Adipocyte (in vitro differentiated cells): Measurements from ENCODE around the gene THAP4.

Experiments used
- DNase-seq: peaks from one replicate; pipeline ENCODE4 v3.0.0-alpha.2; 2015; ENCODE audit warnings: low read depth
- H3K27me3 ChIP-seq: replicated peaks from 2 replicates; pipeline ENCODE4 v1.7.0; 2013; ENCODE audit warnings: mild to moderate bottlenecking, low read length, moderate library complexity; ENCODE audit not compliant: control insufficient read depth, insufficient read depth
- H3K36me3 ChIP-seq: 2 replicates; pipeline ENCODE4 v1.7.0; 2013; ENCODE audit warnings: low read length, mild to moderate bottlenecking, moderate library complexity; ENCODE audit not compliant: control insufficient read depth, insufficient read depth, severe bottlenecking
- H3K4me1 ChIP-seq: 2 replicates; pipeline ENCODE4 v1.7.0; 2013; ENCODE audit warnings: mild to moderate bottlenecking, low read length, moderate library complexity; ENCODE audit not compliant: control insufficient read depth, insufficient read depth
- H3K4me3 ChIP-seq: 2 replicates; pipeline ENCODE4 v1.7.0; 2013; ENCODE audit warnings: mild to moderate bottlenecking, low read length, moderate library complexity
- H3K9ac ChIP-seq: 2 replicates; pipeline ENCODE4 v1.7.0; 2013; ENCODE audit warnings: mild to moderate bottlenecking, low read length, moderate library complexity
- H3K9me3 ChIP-seq: 2 replicates; pipeline ENCODE4 v1.7.0; 2013; ENCODE audit warnings: mild to moderate bottlenecking, low read length, moderate library complexity; ENCODE audit not compliant: control insufficient read depth

THAP4 gene

DNA sequence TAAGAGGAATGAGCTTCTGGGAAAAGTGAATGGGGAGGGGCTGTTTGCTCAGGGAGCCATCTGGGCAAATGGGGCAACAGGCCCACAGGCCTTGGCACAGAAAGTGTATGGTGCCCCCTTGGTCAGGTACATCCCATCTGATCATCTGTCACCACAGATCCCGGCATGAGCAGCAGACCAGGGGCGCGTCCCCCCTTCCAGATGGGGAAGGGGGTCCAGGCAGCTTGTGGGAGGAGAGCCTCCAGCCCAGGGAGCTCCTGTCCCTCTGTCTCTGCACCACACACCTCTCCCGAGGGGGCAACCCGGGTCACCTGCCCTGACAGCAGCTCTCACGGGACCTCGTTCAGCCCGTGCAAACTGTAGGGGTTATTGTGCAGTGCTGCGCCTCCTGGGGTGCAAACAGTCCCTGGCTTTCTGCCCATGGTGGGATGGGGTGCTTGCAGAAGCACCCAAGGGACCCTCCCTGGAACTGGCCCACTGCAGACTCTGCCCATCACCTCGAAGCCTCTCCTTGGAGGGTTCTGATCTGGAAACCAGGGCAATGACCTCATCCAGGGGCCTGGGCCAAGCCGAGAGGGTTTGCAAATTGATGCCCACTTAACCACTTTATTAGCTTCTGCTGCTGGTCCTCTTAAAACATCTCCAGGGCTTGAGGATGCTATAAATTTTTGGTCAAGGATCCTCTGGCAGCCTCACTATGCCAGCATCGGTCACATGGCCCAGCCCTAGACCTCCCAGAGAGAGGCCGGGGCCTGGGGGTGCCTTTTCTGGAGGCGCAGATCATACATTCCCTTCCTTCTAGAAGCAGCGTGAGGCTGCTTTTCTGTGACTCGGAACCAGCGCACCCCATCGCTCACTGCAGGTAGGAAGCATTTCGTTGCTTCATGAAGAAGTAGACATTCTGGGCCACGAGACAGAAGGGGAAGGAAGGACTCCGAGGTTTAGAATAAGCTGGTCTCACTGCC is 86.1 kb downstream of the THAP4 start:
- Histone ChIP-seq H3K4me3 (no peak overlapping the region), H3K27me3 (peaks cover 3% of the 10 kb centered on the region), H3K36me3 (no peaks in the 10 kb centered on the region), H3K4me1 (peaks cover 22% of the 10 kb centered on the region), H3K9me3 (peaks cover 3% of the 10 kb centered on the region), H3K9ac (no peak overlapping the region)
- no peak for DNase-seq

DNA sequence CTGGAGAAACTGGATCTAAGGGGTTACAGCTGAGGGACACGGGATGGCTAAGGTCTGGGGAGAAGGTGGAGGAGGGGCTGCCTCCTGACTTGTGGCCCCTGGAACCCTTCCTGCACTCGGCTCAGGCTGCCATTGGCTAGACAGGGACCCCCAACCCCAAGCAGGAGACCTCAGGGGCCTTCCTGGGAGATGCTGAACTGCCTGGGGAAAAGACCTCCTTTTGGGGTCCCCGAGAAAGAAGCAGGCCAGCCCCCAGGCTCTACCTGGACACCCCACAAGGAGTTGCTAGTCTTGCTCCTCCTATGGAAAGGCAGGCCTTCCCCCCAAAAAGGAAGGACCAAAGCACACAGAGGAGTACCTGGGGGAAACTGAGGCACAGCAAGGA is 88.5 kb downstream of the THAP4 start:
- Histone ChIP-seq H3K4me1 (peaks cover 18% of the 10 kb centered on the region), H3K36me3 (no peaks in the 10 kb centered on the region), H3K9me3 (no peaks in the 10 kb centered on the region), H3K4me3 (no peak overlapping the region), H3K9ac (no peak overlapping the region), H3K27me3 (peaks cover 3% of the 10 kb centered on the region)
- DNase-seq, result no peak

DNA sequence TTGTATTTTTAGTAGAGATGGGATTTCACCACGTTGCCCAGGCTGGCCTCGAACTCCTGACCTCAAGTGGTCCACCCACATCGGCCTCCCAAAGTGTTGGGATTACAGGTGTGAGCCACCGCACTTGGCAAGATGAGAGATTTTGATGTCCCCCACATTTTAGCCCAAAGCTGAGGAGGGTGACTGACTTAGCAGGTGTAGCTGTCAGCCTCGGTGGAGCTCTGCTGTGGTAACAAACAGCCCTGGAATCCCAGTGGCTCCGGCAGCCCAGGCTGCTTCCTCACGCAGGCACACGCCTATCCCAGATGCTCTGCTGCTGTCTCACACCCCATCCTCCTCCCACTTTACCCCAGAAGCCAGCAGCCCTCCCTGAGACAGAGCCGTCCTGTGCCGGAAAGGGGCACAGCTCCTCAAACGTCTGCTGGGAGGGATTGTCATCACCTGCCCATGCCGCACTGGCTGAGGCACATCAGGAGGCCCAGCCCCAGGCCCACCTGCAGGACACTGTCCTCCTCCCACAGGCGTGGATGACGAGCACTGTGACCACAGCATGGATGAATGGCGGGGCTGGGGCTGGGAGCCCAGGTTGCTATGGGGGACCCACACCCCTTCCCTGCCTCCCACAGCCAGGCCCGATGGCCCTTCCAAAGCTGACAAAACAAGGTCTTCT is 89.0 kb downstream of the THAP4 start:
- Histone ChIP-seq H3K36me3 (no peaks in the 10 kb centered on the region), H3K9me3 (no peaks in the 10 kb centered on the region), H3K27me3 (peaks cover 3% of the 10 kb centered on the region), H3K4me3 (no peak overlapping the region), H3K4me1 (peaks cover 18% of the 10 kb centered on the region), H3K9ac (no peak overlapping the region)
- no peak for DNase-seq

DNA sequence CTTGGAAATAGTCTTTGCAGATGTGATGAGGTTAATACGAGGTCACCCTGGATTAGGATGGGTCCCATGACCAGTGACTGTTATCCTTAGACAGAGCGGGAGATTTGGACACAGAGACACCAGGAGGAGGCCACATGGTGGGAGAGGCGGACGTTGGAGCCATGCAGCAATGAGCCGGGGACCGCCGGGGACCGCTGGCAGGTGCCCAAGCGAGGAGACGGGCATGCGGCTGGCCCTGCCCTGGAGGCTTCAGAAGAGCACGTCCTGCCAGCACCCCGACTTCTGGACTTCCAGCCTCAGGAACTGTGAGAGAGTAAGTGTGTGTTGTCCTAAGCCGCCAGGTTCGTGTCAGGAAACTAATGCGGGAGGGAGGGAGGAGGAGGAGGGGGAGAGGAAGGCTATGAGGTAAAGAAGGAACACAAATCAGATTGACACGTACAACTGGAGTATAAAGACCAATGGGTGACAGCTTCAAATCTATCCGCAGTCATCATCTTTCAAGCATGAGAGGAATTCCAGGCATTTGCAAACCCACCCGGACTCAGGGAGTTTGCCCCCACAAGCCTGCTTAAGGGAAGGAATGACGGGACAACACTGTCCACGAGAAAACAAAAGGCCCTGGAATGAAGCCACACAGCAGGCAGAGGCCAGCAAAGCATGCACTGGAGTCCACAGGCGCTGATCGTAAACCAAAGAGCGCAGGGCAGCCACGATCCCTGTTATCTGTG is 90.0 kb downstream of the THAP4 start:
- Histone ChIP-seq H3K27me3 (peaks cover 3% of the 10 kb centered on the region), H3K4me3 (peak overlapping the region; percentile 6), H3K36me3 (no peaks in the 10 kb centered on the region), H3K9ac (no peak overlapping the region), H3K9me3 (no peaks in the 10 kb centered on the region), H3K4me1 (peaks cover 10% of the 10 kb centered on the region)
- peak; percentile 64 for DNase-seq

DNA sequence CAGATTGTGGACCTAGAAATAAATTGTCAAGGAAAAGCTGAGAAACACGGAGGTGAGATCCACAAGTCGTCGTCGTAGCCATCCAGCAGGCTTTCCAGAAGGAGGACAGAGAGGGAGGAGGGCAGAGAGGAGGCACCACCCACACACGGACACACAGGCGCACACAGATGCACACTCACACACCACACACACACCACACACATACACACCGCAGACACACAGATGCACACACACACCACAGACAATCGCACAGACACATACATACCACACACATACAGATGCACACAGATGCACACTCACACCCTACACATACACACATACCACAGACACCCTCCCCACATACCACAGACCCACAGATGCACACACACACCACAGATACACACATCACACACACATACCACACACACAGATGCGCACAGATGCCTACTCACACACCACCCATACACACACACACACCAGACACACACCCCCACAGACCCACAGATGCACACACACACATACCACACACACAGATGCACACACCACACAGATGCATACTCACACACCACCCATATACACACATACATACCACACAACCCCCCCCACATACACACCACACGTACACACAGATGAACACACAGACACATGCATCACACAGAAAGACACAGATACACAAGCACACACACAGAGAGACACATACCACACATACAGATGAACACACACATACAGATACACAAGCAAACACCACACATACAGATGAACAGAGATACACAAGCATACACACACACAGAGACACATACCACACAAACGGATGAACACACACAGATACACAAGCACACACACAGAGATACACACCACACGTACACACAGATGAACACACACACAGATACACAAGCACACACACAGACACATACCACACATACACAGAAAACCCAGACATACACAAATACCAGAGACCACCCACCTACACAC is 91.2 kb downstream of the THAP4 start:
- Histone ChIP-seq H3K36me3 (no peaks in the 10 kb centered on the region), H3K9me3 (no peaks in the 10 kb centered on the region), H3K4me1 (peaks cover 16% of the 10 kb centered on the region), H3K9ac (no peak overlapping the region), H3K27me3 (peaks cover 3% of the 10 kb centered on the region), H3K4me3 (no peak overlapping the region)
- no peak for DNase-seq

DNA sequence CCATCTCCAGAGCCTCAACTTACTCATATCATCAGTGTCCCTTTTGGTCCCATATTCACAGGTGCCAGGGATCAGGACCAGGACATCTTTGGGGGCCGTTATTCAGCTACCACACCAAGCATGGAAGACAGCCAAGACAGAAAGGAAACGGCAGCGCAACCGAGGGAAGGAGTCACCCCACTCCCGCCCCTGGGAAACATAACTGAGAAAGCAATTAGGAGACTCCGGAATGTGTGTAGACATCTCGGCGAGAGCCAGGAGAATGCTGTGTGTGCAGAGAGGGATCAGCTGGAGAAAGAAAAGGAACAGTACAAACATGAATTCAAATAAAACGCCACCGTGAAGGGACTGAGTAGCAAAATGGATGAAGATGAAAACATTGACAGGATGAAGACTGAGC is 91.9 kb downstream of the THAP4 start:
- DNase-seq, result no peak
- H3K9ac ChIP-seq, result no peak overlapping the region
- H3K4me1 ChIP-seq, result peaks cover 22% of the 10 kb centered on the region
- H3K36me3 ChIP-seq, result no peaks in the 10 kb centered on the region
- H3K27me3 ChIP-seq, result peaks cover 3% of the 10 kb centered on the region
- no peaks in the 10 kb centered on the region for H3K9me3 ChIP-seq
- no peak overlapping the region for H3K4me3 ChIP-seq

DNA sequence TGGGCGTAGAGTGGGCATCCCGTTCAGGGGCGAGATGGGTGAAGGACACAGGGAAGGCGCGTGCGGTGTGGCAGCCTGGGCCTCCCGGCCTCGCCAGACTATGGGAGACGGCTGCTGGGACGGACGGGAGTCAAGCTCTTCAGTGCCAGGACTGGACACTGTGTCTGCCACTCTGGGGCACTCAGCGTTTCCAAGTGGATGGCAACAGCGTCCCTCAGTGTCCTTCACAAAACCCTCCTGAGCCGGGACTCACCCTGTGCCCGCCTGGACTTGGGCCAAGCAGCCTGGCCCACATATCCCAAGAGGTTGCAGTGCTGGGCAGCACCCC is 94.7 kb downstream of the THAP4 start:
- H3K36me3 ChIP-seq, result no peaks in the 10 kb centered on the region
- no peaks in the 10 kb centered on the region for H3K27me3 ChIP-seq
- no peak overlapping the region for H3K9ac ChIP-seq
- peaks cover 19% of the 10 kb centered on the region for H3K4me1 ChIP-seq
- no peaks in the 10 kb centered on the region for H3K9me3 ChIP-seq
- DNase-seq, result no peak
- H3K4me3 ChIP-seq, result no peak overlapping the region

DNA sequence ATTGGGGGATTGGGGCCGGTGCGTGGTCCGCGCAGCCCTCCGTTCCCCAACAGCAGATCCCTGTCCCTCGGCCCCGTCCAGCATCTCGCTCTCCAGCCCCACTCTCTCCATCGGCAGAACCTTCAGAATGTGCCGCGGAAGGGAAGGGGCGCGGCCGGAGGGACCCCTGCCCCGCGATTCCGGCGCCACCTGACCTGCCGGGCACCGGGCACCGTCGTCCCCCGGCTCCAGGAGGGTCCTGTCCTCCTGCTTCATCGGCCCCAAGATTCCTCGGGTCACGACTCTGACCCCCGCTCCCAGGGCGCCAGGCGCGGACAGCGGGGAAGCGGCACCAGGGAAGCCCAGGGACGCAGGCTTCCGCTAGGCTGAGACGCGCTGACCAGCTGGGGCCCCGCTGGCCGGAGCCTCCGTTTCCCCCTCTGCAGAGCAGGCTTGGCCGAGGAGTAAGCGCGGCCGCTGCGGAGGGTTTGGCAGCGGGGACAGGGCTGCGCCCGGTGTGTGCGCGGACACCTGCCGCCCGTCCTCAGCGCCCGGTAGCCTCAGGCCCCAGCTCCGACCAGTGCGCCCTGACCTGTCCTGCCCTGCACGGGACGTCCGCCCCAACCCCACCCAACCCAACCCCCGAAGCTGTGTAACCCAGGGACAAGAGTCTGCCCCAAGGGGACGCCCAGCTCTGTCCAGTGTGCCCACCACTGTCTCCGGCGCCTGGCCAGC is 95.2 kb downstream of the THAP4 start:
- Histone ChIP-seq H3K36me3 (no peaks in the 10 kb centered on the region), H3K4me1 (peaks cover 14% of the 10 kb centered on the region), H3K9me3 (no peaks in the 10 kb centered on the region), H3K4me3 (peak overlapping the region; percentile 64), H3K9ac (no peak overlapping the region), H3K27me3 (no peaks in the 10 kb centered on the region)
- no peak for DNase-seq

DNA sequence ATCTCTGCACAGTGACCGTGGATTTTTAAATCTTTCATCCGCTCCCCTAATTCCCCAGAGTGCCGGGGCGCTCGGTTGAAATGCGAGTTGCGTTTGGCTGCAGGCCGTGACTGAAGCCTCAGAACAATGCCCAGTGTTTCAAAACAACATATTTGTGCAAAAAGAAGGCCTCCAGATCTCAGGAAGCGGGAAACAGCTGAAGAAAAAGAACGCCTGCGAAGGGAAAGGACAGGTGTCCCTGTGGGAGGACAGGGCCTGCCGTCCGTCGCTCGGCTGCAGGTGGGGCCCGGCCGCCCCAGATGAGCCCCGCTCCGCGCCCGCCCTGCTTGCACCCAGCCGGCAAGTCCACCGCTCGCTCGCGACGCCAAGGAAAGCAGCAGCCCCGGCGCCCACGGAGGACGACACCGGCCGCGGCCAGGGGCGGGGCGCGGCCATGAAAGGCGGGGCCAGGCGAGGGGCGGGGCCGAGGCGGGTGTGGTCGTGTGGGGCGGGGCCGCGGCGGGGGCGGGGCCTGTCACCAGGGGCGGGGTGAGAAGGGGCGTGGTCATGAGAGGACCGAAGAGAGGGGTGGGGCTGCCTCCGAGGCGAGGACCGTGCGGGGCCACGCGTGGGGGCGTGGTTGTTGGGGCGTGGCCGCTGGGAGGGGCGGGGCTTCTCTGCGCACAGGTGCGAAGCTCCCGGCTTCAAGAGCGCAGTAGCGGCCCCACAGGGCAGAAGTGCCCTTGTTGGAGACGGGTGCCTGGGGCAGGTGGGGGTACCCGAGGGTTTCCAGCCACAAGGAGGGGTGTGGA is 96.0 kb downstream of the THAP4 start:
- Histone ChIP-seq H3K9ac (peak overlapping the region; percentile 34), H3K36me3 (no peaks in the 10 kb centered on the region), H3K27me3 (no peaks in the 10 kb centered on the region), H3K9me3 (no peaks in the 10 kb centered on the region), H3K4me3 (peak overlapping the region; percentile 72), H3K4me1 (peaks cover 13% of the 10 kb centered on the region)
- DNase-seq, result peak; percentile 75

DNA sequence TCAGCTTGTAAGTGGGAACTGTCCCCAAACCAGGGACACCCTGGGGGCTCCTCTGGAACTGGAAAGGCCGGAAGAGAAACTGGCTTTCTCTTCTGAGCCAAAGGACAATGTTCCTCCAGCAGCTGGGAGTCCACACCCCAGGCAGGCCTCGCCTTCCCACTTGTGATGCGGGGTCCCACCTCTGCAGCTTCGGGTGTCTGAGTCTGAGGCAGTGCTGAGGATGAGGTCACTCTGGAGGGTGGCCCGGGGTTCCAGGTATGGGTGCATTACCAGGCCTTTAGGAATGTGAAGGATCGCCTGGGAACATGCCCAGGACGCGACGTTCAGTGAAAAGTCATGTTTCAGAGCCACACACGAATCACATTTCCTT is 96.6 kb downstream of the THAP4 start:
- Histone ChIP-seq H3K9ac (peak overlapping the region; percentile 34), H3K4me1 (peaks cover 13% of the 10 kb centered on the region), H3K27me3 (no peaks in the 10 kb centered on the region), H3K36me3 (no peaks in the 10 kb centered on the region), H3K9me3 (no peaks in the 10 kb centered on the region), H3K4me3 (peak overlapping the region; percentile 72)
- DNase-seq, result no peak
